GM12874 (cell line): ENCODE data around the gene NYAP2.

ENCODE experiments used
- TF ChIP-seq, protein P1 (sequence below): IDR thresholded peaks from 2 replicates; pipeline ENCODE4 v1.5.1; 2011; ENCODE audit warnings: low read depth, mild to moderate bottlenecking, control low read depth, low read length, moderate library complexity; ENCODE audit not compliant: insufficient read depth

Gene NYAP2

GRCh38 chr2:225464346-225465025, 65.0 kb downstream of the NYAP2 start:
- TF ChIP-seq, protein P1, sequence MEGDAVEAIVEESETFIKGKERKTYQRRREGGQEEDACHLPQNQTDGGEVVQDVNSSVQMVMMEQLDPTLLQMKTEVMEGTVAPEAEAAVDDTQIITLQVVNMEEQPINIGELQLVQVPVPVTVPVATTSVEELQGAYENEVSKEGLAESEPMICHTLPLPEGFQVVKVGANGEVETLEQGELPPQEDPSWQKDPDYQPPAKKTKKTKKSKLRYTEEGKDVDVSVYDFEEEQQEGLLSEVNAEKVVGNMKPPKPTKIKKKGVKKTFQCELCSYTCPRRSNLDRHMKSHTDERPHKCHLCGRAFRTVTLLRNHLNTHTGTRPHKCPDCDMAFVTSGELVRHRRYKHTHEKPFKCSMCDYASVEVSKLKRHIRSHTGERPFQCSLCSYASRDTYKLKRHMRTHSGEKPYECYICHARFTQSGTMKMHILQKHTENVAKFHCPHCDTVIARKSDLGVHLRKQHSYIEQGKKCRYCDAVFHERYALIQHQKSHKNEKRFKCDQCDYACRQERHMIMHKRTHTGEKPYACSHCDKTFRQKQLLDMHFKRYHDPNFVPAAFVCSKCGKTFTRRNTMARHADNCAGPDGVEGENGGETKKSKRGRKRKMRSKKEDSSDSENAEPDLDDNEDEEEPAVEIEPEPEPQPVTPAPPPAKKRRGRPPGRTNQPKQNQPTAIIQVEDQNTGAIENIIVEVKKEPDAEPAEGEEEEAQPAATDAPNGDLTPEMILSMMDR = no peak

GRCh38 chr2:225465827-225466226, 66.3 kb downstream of the NYAP2 start:
- TF ChIP-seq, protein P1 = no peak

DNA sequence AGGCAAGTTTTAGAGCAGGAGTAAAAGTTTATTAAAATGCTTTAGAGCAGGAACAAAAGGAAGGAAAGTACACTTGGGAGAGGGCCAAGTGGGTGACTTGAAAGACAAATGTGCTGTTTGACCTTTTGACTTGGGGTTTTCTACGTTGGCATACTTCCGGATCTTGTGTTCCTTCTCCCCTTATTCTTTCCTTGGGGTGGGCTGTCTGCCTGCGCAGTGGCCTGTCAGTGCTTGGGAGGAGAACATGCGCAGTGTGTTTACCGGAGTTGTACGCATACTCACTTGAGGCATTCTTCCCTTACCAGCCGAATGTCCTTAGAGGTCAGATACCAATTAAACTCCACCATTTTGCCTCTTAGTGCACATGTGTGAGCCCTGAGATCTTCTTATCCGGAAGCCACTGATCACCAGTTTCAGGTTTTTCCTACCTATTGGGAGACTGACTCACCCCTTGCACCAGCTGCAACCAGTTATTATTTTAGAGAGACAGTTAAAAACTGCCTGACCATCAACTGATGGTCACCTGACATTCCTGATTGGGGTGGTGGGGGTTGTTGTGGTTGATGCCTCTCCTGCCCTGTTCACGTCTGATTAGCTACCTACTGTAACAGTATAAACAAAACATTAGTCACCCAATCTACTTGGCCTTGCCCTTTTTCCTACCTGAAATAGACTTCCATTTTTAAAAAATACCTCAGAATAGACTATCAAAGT, 67.5 kb downstream of the NYAP2 start:
- TF ChIP-seq, protein P1 = no peak

DNA sequence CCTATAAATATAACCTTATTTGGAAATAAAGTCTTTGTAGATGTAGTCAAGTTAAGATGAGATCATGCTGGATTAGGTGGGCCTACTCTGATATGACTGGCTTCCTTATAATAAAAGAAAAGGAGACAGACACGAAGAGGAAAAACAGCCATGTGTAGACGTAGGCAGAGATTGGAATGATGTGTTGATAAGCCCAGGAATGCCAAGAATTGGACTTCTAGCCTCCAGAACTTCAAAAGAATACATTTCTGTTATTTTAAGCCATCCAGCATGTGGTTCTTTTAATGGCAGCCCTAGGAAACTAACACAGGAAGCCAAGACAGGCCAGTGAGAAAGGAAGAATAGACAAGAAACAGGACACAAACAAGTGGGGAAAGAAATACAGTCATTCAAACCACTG, 68.6 kb downstream of the NYAP2 start:
- TF ChIP-seq, protein P1 = no peak

DNA sequence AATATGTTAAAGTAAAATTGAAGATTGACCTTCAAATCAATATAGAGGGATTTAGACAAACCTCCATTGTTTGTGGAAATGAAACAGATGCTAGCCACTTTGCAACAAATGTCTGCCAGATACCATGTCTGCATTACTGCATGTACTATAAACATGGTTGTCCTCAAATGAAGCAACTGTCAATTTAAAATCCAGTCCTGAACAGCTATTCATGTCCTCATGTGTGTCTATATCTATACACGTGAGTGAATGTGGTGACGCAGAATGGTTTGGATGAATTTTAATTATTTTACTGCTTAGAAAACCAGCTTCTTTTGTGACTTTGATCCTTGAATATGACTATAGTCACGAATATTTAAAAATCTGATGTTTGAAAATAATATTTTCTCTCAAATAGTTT, 71.5 kb downstream of the NYAP2 start:
- TF ChIP-seq, protein P1 = no peak

DNA sequence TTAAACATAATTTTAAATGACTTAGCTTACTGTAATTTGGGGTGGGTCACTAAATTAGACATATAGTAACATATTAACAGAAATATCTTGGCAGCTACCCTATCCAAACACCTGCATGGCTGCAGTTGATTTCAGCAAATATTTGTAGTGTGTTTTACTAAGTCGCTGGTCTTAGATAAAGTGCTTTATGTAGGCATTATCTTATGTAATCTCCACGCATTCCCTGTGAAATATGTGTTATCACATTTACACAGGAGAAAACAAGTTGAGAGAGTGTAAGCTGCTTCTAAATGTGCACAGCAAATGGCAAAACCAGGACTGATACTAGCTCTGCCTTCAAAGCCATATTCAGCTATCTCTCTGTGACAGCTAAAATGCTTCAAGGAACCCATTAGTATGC, 72.0 kb downstream of the NYAP2 start:
- TF ChIP-seq, protein P1 = no peak

GRCh38 chr2:225472161-225472560, 72.7 kb downstream of the NYAP2 start:
- TF ChIP-seq, protein P1 = no peak
